GM12875 (cell line): ENCODE data around the gene CNTNAP2.

ENCODE experiments used
- H3K4me3 ChIP-seq: one replicate; pipeline ENCODE4 v1.5.1; 2011; ENCODE audit warnings: low read depth, low read length, control low read depth
- TF ChIP-seq, protein P1 (sequence below): IDR thresholded peaks from 2 replicates; pipeline ENCODE4 v1.5.1; 2011; ENCODE audit warnings: low read depth, mild to moderate bottlenecking, control low read depth, inconsistent platforms, low read length, moderate library complexity, borderline replicate concordance; ENCODE audit not compliant: insufficient read depth

CNTNAP2 gene

DNA sequence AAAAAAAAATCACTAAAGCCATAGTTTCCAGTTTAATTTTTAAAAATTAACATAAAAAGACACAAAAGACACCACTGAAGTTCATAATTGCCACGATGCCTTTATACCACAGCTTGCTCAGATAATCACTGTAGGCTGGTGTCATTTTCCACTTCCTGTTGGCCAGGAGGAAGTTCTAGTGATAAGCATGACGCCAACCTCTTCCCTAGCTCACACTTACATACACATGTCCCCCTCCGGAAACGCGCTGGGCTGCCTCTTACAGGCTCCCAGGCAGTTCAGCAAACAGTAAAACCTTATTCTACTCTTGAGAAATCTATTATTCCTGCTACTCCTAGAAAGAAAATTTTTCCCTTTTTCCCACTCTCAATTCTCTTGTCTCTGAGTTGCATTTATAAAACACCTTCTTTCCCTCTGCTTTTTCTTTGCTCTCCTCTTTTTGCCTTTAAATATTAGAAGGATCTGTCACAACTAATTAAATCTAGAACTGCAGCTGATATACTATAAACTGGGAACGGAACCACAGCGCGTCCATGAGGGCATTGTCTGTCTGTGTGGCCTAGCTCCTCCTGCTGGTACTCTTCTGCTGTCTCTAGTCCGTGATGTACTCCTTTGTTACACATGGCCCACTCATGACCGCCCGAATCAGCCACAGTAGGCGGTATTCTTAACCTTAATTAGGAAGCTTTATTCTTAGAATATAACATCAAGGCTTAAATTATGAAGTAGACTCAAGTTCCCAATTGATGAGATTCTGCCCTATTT, 664.9 kb downstream of the CNTNAP2 start:
- TF ChIP-seq, protein P1, sequence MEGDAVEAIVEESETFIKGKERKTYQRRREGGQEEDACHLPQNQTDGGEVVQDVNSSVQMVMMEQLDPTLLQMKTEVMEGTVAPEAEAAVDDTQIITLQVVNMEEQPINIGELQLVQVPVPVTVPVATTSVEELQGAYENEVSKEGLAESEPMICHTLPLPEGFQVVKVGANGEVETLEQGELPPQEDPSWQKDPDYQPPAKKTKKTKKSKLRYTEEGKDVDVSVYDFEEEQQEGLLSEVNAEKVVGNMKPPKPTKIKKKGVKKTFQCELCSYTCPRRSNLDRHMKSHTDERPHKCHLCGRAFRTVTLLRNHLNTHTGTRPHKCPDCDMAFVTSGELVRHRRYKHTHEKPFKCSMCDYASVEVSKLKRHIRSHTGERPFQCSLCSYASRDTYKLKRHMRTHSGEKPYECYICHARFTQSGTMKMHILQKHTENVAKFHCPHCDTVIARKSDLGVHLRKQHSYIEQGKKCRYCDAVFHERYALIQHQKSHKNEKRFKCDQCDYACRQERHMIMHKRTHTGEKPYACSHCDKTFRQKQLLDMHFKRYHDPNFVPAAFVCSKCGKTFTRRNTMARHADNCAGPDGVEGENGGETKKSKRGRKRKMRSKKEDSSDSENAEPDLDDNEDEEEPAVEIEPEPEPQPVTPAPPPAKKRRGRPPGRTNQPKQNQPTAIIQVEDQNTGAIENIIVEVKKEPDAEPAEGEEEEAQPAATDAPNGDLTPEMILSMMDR: no peak

DNA sequence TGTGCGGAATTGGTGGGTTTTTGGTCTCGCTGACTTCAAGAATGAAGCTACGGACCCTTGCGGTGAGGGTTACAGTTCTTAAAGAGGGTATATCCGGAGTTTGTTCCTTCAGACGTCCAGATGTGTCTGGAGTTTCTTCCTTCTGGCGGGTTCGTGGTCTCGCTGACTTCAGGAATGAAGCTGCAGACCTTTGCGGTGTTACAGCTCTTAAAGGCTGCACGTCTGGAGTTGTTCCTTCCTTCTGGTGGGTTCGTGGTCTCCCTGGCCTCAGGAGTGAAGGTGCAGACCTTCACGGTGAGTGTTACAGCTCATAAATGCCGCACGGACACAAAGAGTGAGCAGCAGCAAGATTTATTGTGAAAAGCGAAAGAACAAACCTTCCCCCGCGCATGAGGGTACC, 670.7 kb downstream of the CNTNAP2 start:
- H3K4me3 ChIP-seq: no peak overlapping the region
- TF ChIP-seq, protein P1: no peak

More for the DNA sequence above, 664.9 kb downstream of the CNTNAP2 start:
- H3K4me3 ChIP-seq: no peak overlapping the region

DNA sequence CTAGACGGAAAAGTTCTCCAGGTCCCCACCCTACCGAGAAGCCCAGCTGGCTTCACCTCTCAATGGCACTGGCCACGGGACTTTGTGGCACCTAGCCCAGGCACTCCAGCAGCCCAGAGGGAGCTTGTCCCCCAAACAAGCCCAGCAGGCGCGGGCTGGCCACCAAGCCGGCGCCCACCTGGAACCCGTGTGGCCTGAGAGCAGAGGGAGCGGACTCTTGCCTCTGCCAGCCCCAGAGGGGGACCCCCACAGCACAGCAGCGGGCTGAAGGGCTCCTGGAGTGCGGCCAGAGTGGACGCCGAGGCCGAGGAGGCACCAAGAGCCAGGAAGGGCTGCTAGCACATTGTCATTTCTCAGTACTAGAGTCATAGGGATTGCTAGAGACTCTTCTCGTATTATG, 671.4 kb downstream of the CNTNAP2 start:
- TF ChIP-seq, protein P1: no peak

DNA sequence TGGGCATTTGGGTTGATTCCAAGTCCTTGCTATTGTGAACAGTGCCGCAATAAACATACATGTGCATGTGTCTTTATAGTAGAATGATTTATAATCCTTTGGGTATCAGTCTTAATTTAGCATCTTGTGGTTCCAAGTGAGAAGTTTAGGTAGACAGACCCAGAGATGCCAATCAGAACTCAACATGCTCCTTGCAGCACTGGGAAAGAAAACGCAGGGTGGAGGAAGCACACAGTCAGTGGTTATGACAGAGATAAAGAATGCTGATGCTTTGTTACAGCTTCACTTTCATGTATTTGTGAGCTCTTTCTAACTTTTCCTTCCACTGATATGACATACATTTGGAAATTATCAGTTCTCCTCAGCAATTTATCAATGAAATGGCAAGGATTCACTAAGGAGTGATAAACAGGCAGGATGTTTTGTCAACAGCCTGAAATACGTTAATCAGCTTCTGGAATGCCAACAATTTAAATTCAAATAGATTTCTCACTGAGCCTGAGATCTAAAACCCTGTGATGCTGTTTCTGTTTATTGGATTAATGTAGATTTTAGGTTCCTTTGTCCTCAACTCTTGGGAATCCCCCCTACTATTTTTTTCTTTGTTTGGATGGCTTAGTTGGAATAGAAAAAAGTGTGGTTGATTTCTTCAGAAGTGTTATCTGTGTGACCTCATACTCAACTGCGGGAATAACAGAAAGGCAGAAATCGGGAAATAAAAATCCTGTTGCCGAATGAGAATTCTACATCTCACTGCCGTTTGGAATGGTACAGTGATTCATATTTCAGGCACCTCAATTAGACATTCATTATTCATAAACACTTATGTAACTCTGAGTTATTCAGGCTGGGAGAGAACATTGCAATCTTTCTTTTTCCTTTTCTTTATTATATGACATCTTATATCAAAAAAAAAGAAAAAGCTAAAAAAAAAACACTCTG, 675.0 kb downstream of the CNTNAP2 start:
- no peak overlapping the region for H3K4me3 ChIP-seq
- TF ChIP-seq, protein P1: no peak

More for the DNA sequence above, 671.4 kb downstream of the CNTNAP2 start:
- no peak overlapping the region for H3K4me3 ChIP-seq

DNA sequence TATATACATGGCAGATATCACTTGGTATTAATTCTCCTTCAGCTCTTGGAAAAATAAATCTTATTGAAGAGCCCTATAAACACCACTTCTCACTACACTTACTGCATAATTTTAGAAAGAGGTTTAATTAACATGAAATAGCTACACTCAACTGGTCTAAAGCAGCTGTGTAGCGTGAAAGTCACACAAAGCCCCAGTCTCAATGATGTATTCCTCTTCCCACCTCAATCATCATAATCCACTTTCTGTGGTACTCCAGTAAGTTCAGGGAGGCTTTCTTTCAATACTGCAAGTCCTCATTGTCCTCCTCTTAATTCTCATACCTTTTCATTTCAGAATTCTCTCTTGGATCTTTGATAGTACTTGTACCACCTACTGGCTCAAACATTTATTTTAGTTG, 688.0 kb downstream of the CNTNAP2 start:
- H3K4me3 ChIP-seq: no peak overlapping the region
- TF ChIP-seq, protein P1: no peak

DNA sequence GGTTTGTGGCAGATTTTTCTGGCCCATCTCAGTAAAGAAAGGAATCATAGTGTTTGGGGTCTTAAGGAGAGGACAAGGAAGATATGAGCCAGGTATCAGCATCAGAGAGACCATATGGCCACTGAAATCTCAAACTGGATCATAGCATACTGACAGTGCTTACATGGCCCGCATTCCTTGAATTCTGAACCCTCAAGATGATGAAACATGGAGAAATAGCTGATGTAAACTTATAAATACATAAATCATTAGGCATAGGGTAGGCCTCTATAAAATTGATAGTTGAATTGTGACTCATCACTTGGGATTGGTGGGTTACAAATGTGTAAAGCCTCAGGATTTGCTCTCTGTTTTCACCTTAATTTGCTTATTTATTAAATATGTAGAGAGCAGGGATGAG, 688.5 kb downstream of the CNTNAP2 start:
- TF ChIP-seq, protein P1: no peak
- no peak overlapping the region for H3K4me3 ChIP-seq
